WTC11 (cell line): Measurements from ENCODE around the gene ATOSB.

ENCODE experiments used
- NR2C2 ChIP-seq: sonication (generic); formaldehyde crosslinking; IDR thresholded peaks from 2 replicates; pipeline ENCODE4 v1.8.0; 2022; ENCODE audit warnings: mild to moderate bottlenecking, missing genetic modification reagents
- TF ChIP-seq, protein P1 (sequence below): sonication (generic); formaldehyde crosslinking; IDR thresholded peaks from 2 replicates; pipeline ENCODE4 v1.8.0; 2022; ENCODE audit warnings: mild to moderate bottlenecking, missing genetic modification reagents
- TF ChIP-seq, protein P2 (sequence below): sonication (generic); formaldehyde crosslinking; IDR thresholded peaks from 2 replicates; pipeline ENCODE4 v1.8.0; 2022; ENCODE audit warnings: mild to moderate bottlenecking, missing genetic modification reagents
- TF ChIP-seq, protein P3 (sequence below): fragments of 200-600 bp; IDR thresholded peaks from 2 replicates; pipeline ENCODE4 v1.8.0; 2022; ENCODE audit warnings: antibody characterized with exemption

DNA sequence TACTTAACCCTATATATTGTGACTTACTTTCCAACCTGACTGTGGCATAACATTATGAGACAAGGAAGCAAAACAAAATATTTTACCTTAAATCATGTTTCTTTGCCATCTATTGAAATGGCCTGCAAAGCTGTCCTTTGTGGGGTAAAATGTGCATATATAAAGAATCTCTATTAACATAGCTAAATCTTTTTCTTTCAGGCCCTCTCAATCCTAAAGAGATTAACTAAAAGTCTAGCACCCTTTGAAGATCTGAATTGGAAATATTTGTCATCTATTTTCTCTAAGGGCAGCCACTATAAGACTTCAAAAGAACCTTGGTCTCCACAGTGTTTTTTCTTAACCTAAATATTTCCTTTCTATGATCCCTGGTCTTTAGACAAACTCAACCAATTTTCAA lies 41.1 kb upstream of the ATOSB start:
- TF ChIP-seq, protein P1, sequence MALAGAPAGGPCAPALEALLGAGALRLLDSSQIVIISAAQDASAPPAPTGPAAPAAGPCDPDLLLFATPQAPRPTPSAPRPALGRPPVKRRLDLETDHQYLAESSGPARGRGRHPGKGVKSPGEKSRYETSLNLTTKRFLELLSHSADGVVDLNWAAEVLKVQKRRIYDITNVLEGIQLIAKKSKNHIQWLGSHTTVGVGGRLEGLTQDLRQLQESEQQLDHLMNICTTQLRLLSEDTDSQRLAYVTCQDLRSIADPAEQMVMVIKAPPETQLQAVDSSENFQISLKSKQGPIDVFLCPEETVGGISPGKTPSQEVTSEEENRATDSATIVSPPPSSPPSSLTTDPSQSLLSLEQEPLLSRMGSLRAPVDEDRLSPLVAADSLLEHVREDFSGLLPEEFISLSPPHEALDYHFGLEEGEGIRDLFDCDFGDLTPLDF (CRISPR knock-in tag), result no peak
- TF ChIP-seq, protein P2, sequence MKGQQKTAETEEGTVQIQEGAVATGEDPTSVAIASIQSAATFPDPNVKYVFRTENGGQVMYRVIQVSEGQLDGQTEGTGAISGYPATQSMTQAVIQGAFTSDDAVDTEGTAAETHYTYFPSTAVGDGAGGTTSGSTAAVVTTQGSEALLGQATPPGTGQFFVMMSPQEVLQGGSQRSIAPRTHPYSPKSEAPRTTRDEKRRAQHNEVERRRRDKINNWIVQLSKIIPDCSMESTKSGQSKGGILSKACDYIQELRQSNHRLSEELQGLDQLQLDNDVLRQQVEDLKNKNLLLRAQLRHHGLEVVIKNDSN (CRISPR knock-in tag), result no peak
- TF ChIP-seq, protein P3, sequence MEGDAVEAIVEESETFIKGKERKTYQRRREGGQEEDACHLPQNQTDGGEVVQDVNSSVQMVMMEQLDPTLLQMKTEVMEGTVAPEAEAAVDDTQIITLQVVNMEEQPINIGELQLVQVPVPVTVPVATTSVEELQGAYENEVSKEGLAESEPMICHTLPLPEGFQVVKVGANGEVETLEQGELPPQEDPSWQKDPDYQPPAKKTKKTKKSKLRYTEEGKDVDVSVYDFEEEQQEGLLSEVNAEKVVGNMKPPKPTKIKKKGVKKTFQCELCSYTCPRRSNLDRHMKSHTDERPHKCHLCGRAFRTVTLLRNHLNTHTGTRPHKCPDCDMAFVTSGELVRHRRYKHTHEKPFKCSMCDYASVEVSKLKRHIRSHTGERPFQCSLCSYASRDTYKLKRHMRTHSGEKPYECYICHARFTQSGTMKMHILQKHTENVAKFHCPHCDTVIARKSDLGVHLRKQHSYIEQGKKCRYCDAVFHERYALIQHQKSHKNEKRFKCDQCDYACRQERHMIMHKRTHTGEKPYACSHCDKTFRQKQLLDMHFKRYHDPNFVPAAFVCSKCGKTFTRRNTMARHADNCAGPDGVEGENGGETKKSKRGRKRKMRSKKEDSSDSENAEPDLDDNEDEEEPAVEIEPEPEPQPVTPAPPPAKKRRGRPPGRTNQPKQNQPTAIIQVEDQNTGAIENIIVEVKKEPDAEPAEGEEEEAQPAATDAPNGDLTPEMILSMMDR, result no peak
- TF ChIP-seq NR2C2 (CRISPR knock-in tag), result no peak
